Brain microvascular endothelial cell (primary cell): ENCODE results near the gene GORASP1.

Experiments
- DNase-seq: peaks from one replicate; pipeline ENCODE4 v3.0.0-alpha.2; 2020
- H3K27ac ChIP-seq: fragments of 250-450 bp; sonication (Bioruptor Pico); 2 replicates; pipeline ENCODE4 v1.5.1; 2020; ENCODE audit warnings: mild to moderate bottlenecking, moderate library complexity
- H3K27me3 ChIP-seq: fragments of 250-450 bp; sonication (Bioruptor Pico); replicated peaks from 2 replicates; pipeline ENCODE4 v1.5.1; 2020; ENCODE audit warnings: mild to moderate bottlenecking
- H3K36me3 ChIP-seq: fragments of 250-450 bp; sonication (Bioruptor Pico); replicated peaks from 2 replicates; pipeline ENCODE4 v1.5.1; 2020; ENCODE audit warnings: mild to moderate bottlenecking
- H3K4me3 ChIP-seq: 2 replicates; pipeline ENCODE4 v1.5.1; 2011; ENCODE audit warnings: low read depth, mild to moderate bottlenecking, control low read depth, low read length, moderate library complexity
- CTCF ChIP-seq: IDR thresholded peaks from 2 replicates; pipeline ENCODE4 v1.5.1; 2011; ENCODE audit warnings: low read depth, mild to moderate bottlenecking, moderate library complexity, low read length, control low read depth, inconsistent platforms; ENCODE audit errors: missing control alignments
- in situ Hi-C: cut with HindIII; loops from 2 replicates; pipeline ENCODE4 v1.10.0; 2017; ENCODE audit warnings: low sequenced_read_pairs, low pct_ligation_motif_present

The GORASP1 gene

DNA sequence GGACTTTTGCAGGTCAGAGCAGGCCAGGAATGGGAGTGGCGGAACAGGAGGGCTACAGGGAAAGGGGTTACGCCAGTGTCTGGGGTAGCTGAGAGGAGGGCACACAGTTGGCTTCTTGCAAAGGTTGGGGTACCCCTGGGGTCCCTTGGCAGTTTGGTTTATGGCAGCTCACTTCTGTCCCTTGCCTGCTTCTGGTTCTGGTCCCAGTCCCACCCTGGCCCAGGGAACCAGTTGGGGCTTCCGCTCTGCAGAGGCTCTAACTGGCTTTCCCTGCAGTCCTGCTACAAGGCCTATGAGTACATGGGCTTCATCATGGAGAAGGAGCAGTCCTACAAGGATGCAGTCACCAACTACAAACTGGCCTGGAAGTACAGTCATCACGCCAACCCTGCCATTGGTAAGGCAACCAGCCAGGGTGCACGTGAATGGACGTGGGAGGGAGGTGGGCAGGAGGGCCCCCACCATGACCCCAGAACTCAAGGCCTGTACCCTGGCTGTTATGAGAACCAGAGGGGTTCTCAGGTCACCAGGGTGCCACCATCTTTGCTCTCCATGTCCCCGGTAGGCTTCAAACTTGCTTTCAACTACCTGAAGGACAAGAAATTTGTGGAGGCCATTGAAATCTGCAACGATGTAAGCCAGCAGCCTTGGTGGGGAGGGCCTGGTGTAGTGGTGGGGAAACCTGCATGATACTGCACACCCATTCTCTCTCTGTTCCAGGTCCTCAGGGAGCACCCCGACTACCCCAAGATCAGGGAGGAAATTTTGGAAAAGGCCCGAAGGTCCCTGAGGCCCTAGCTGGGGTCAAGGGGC is 30.8 kb upstream of the GORASP1 start:
- Histone ChIP-seq H3K36me3 (peaks cover 32% of the 10 kb centered on the region), H3K4me3 (no peak overlapping the region), H3K27me3 (no peaks in the 10 kb centered on the region), H3K27ac (no peak overlapping the region)
- in situ Hi-C loops: no loop called here
- DNase-seq: no peak
- TF ChIP-seq CTCF: no peak

GRCh38 chr3:39137435-39137936 is 30.1 kb upstream of the GORASP1 start:
- TF ChIP-seq CTCF: no peak
- Histone ChIP-seq H3K36me3 (peaks cover 25% of the 10 kb centered on the region), H3K27ac (no peak overlapping the region), H3K27me3 (no peaks in the 10 kb centered on the region), H3K4me3 (no peak overlapping the region)
- in situ Hi-C loops: no loop called here
- no peak for DNase-seq

DNA sequence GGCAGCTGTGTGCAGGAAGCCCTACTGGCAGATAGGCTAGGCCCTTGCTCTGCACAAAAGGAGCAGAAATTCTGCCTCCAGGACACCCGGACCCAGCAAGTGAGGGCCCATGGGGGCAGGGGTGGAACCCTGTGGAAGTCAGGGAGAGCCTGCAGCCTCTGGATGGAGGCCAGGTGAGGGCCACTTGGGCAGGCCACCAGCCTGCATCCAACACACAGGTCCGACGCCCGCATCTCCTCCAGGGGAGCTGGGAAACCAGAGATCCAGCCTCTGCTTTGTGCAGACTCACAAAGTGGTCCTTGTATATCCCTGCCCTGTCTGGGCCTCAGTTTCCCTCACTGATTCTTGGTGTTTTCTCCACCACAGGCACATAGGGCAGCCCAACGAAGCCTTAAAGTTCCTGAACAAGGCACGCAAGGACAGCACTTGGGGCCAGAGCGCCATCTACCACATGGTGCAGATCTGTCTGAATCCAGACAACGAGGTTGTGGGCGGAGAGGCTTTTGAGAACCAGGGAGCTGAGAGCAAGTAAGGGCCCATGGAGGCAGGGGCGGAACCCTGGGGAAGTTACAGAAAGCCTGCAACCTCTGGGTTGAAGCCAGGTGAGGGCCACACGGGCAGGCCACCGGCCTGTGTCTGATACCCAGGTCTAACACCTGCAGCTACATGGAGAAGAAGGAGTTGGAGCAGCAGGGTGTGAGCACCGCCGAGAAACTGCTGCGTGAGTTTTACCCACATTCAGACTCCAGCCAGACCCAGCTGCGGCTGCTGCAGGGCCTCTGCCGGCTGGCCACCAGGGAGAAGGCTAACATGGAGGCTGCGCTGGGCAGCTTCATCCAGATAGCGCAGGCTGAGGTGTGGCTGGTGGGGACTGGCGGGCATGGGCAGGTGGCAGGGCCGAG is 29.4 kb upstream of the GORASP1 start:
- no peaks in the 10 kb centered on the region for H3K27me3 ChIP-seq
- DNase-seq: no peak
- in situ Hi-C loops: no loop called here

DNA sequence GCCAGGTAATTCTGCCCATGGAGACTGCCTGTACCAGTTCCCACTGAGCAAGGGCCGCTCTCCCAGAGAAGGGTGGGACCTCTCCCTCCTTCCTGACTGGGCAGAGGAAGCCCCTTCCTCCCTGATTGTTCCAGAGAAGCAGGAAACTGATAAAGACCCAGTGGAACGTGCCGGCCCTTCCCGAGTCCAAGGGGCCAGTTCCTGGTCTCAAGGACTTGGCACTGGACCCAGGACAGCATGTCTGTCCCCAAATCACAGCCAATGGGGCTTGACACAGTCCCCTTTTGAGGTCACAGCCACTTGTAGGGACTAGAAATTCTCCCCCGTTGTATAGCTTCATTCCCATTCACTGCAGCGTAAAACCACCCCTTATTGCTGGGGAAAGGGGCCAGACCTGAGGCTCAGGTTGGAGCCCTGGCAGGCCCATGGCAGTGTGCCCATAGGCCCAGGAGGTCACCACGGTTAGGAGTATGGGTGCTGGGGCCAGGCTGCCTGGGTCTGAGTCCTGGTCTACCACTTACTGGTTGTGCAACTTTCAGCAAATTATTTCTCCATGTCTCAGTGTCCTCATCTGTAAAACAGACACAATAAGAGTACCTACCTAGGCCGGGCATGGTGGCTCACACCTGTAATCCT is 27.9 kb upstream of the GORASP1 start:
- no peak for DNase-seq
- Histone ChIP-seq H3K27ac (no peak overlapping the region), H3K27me3 (no peaks in the 10 kb centered on the region), H3K36me3 (peaks cover 3% of the 10 kb centered on the region), H3K4me3 (no peak overlapping the region)
- in situ Hi-C loops: no loop called here
- TF ChIP-seq CTCF: no peak

More for the DNA sequence above, 29.4 kb upstream of the GORASP1 start:
- Histone ChIP-seq H3K36me3 (peaks cover 18% of the 10 kb centered on the region), H3K4me3 (no peak overlapping the region), H3K27ac (no peak overlapping the region)
- no peak for TF ChIP-seq CTCF

DNA sequence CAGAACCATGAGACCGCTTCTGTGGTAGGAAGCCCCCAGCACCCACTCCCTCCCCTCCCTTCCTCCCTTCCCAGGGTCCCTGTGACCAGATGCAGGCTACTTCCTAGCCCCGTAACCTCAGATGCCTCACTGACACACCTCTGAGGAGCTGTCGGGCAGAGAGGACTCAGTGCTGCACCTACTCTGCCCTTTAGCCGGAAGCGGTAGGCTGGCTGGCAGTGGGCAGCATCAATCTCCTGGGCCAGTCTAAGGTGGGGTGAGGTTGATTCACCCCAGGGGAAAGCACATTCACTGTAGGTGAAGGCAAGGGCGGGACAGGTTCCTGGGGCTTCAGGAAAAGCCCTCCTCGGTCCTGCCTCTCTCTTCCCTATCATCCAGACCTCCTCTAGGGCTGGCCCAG is 26.9 kb upstream of the GORASP1 start:
- TF ChIP-seq CTCF: no peak

More for the DNA sequence above, 26.9 kb upstream of the GORASP1 start:
- Histone ChIP-seq H3K27ac (no peak overlapping the region), H3K36me3 (no peaks in the 10 kb centered on the region), H3K27me3 (no peaks in the 10 kb centered on the region), H3K4me3 (no peak overlapping the region)
- DNase-seq: no peak
- in situ Hi-C loops: no loop called here
